ENCODE measurements around the gene DOCK6.

DOCK6 gene

DNA sequence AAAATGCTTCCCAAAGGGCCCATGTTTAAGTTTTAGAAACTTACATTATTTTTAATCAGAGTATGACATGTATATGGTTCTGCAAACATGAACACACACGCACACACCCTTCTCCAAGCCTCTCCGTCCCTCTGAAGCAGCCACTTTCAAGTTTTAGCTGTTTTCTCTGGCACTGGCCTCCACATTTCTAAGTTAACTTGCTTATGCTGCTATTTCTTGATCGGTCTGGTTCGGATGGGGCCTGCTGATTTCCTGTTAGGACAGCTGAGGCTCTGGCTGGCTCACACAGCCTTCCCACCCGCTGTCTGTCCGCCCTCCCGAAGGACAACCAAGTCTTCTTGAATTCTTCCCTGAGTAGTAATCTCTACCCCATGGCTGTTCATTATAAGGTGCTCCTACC, 111.1 kb downstream of the DOCK6 start:
- in situ Hi-C loops (cut with MboI; ENCODE audit: low sequenced_read_pairs, unreplicated experiment) = no loop called here
- no peak for DNase-seq (ENCODE audit: low spot score)
- TF ChIP-seq, protein P1, sequence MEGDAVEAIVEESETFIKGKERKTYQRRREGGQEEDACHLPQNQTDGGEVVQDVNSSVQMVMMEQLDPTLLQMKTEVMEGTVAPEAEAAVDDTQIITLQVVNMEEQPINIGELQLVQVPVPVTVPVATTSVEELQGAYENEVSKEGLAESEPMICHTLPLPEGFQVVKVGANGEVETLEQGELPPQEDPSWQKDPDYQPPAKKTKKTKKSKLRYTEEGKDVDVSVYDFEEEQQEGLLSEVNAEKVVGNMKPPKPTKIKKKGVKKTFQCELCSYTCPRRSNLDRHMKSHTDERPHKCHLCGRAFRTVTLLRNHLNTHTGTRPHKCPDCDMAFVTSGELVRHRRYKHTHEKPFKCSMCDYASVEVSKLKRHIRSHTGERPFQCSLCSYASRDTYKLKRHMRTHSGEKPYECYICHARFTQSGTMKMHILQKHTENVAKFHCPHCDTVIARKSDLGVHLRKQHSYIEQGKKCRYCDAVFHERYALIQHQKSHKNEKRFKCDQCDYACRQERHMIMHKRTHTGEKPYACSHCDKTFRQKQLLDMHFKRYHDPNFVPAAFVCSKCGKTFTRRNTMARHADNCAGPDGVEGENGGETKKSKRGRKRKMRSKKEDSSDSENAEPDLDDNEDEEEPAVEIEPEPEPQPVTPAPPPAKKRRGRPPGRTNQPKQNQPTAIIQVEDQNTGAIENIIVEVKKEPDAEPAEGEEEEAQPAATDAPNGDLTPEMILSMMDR (IDR thresholded peaks at IDR 0.05; ENCODE audit: borderline replicate concordance, control extremely low read depth, extremely low read depth, insufficient read depth, missing control alignments) = no peak
